ENCODE data around the gene MTSS2.

DNA sequence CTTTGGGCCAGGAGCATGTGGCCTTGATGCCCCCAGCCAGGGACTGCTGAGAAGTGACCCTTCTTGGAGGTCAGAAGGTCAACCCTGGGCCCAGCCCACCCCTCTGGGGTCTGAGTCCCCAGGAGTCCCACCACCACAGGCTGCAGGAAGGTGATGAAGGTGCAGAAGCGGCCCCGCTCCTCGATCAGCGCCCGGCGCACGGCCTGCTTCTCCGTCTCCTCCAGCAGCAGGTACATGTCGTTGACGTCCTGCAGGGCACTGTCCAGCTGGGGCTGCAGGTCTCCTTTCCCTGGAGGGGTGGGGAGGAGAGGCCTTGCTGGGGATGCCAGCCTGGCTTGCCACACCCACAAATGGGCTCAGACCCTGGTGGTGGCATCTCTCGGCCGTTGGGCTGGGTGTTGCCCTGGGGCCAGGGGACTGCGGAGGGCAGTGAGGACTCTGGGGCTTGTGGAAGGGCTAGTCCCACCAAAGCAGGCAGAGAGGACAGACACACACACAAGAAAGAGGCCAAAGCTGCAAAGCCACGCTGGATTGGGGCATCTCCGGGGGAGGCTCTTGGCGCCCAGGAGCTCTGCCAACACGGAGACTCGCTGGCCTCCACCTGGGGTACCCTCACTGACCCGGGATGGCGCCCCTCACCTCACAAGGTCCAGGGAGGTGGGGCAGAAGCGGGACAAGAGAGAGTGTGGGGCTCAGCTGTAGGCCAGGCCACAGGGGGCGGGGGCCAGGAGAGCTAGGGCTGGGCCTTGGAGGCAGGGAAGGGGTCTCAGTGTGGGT lies 7.5 kb downstream of the MTSS2 start:
- no peak for TF ChIP-seq POLR2A (IDR thresholded peaks at IDR 0.05)
- TF ChIP-seq, protein P1, sequence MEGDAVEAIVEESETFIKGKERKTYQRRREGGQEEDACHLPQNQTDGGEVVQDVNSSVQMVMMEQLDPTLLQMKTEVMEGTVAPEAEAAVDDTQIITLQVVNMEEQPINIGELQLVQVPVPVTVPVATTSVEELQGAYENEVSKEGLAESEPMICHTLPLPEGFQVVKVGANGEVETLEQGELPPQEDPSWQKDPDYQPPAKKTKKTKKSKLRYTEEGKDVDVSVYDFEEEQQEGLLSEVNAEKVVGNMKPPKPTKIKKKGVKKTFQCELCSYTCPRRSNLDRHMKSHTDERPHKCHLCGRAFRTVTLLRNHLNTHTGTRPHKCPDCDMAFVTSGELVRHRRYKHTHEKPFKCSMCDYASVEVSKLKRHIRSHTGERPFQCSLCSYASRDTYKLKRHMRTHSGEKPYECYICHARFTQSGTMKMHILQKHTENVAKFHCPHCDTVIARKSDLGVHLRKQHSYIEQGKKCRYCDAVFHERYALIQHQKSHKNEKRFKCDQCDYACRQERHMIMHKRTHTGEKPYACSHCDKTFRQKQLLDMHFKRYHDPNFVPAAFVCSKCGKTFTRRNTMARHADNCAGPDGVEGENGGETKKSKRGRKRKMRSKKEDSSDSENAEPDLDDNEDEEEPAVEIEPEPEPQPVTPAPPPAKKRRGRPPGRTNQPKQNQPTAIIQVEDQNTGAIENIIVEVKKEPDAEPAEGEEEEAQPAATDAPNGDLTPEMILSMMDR (IDR thresholded peaks at IDR 0.05 in 4 of 5, conservative IDR thresholded peaks at IDR 0.05 in 1 of 5): no peak

All from gastrocnemius medialis (tissue), 4 donors.